A172 (cell line): Measurements from ENCODE around the gene EHMT1. TPM values are rescaled to one million over a fixed set of nuclear protein-coding genes. Genes with fewer than 3 reads are reported as not detected.

Source experiments
- DNase-seq: peaks from one replicate; pipeline ENCODE4 v3.0.0-alpha.2; 2015; ENCODE audit warnings: low spot score
- total RNA-seq: library from RNA; depleted of rRNA; stranded (reverse); fragments of >200 nt; shearing (Covaris generic); gene quantifications from 2 replicates; pipeline ENCODE4 v1.2.3, GENCODE V29; 2014

Gene EHMT1
- total RNA-seq, 1 experiment from 2014 or later, result 54.7 TPM

DNA sequence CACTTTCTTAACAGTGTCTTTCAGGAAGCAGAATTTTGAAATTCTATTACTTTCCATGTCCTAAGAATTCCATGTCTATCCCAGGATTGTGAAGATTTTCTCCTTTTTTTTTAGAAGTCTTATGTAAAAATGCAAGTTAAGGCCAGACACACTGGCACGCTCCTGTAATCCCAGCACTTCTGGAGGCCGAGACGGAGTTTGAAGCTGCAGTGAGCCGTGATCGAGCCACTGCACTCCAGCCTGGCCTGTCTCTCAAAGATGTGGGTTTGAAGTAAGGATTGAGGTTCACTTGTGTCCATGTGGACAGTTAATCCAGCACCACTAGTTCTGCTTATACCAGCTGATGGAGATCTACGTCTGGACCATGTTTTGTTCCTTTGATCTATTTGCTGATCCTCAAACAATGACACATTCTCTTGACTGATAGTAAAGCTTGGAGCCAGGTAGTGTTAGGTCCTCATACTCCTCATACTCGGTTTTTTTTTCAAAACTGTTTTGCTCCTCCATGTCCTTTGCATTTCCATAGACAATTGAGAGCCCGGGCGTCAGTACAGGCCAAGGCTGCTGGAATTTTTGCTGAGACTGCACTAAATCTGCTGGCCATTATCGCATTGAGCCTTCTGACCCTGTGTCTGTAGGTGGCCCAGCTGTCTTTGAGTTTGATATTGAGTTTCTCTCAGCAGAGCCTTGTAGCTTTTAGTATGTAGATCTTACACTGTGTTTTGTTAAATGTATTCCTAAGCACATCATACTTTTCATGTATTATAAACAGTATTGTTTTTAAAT is 205.4 kb downstream of the EHMT1 start:
- DNase-seq, result no peak

DNA sequence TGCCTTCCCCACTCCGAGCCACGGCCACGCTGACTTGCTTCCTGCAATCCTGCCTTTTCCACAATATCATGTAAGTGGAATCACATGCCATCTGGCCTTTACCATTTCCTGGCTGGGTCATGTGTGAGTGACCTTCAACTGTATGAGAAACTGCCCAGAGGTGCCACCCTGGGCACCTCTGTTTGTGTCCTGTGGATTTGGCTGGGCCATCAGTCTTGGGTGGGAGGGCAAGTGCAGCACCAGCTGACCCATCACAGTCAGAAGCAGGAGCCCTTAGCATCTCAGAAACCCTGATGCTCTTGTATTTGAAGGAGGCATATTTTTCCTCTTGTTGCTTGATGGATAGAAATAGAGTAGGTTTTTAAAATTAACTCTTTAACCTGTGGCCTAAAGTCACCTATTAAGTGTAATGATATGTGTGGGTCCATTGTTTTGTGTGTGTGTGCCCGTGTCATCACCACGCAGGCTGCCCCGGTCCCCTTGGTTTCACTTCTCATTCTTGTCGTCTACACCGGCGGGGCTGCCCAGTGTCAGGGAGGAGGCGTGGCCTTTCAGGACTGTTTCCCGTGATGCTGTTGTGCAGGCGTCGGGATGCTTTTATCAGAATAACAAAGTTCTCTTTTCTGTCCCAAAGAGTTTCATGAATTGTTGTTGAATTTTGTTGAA is 206.7 kb downstream of the EHMT1 start:
- DNase-seq, result no peak

DNA sequence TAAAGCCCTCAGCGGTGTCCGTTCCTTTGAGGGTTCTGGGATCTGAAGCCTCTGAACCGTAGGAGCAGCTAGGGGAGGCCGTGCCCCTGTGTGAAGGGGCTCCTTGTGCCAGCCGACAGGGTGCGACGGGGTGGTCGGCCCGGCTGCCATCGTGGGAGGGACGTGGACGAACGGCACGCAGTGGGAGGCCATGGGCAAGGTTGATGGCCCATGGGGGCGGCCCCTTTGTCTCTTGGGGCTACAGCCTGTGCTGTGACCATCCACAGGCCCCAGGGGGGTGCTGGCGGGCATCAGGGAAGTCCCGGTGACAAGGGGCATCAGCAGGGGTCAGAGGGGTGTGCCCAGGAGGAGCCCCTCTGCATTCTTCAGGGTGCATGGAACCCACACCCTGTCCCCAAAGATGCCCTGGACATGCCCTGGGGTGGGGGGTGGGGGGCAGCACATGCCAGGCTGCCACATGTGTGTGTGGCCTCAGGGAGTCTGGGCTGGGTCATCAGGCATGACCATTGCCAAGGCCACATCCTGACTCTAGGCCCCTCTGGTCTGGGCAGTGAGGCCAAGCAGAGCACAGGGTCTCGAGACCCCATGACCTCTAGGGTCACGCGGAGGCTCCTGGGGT is 209.2 kb downstream of the EHMT1 start:
- DNase-seq, result no peak

DNA sequence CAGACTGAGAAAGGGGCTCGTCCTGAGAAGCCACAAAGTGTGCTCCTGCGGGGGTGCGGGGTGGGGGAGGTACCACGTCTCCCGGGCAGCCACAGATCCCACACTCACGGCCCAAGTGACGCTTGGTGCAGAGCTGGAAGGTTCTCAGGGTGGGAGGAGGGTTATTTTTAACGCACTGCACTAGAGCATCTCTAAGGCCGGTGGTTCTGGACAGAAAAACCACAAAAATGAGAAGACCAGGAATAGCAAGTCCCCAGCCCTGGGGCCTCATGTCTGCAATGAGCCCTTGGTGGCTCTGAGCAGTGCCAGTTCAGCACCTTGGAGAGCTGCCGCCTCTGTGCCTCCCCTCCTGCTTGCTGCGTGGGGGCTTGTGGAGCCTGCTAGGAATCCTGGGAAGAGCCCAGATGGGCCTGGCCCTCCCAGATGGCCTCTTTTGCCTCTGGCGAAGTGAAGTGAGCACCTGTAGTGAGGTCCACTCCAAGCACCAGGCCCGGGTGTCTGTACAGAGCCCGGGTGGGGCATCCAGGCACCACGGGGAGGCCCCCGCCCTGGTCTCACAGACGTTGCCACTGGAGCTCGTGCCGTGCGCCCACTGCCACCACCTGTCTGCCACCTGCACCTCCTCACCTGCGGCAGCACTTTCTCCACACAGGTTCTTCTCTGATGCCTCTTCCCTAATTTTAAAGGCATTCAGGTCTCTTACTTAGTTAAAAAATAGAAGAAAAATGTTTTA is 209.9 kb downstream of the EHMT1 start:
- peak; percentile 17 for DNase-seq

DNA sequence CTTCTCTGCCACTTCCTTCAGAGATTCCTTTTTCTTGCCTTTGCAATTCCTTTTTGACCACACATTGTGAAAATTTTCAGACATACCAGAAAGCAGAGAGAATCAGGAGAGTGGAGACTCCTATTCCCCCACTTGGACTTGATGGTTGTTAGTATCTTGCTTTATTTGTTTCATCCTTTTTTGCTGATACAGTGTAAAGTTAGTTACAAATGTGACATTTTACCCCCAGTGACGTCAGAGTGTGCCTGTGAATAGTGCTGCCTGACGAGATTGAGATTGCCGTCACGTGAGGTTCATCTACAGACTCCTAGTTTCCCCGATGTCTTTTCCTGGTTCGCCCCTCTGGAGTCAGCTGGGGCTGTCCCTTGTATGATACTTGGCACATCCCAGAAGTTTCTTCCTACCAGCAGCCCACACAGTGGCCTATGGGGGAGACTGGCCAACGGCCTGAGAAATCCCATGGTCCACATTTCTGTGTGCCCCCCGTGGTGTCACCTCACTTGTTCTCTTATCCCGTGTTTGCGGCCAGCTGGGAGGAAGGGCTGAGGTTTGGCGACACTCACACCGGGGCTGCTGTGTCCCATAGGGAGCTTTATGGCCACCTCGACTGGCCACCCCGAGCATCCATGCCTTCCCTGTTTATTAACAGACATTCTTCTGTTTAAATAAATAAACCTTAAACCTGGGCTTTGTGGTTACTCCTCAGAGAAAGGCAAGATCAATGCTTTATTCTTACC is 210.6 kb downstream of the EHMT1 start:
- no peak for DNase-seq

DNA sequence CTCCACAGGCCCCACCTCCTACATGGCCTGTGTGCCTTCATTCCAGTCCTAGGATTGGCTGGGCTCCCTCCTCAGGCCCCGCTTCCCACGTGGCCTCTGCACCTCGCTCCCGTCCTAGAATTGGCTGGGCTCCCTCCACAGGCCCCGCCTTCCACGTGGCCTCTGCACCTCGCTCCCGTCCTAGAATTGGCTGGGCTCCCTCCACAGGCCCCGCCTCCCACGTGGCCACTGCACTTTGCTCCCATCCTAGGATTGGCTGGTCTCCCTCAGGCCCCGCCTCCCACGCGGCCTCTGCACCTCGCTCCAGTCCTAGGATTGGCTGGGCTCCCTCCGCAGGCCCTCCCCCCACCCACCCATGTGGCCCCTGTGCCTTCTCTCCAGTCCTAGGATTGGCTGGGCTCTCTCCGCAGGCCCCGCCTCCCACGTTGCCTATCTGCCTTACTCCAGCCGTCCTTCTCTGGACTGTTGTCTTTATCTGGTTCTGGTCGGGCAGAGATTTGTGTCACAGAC is 213.4 kb downstream of the EHMT1 start:
- DNase-seq, result no peak

DNA sequence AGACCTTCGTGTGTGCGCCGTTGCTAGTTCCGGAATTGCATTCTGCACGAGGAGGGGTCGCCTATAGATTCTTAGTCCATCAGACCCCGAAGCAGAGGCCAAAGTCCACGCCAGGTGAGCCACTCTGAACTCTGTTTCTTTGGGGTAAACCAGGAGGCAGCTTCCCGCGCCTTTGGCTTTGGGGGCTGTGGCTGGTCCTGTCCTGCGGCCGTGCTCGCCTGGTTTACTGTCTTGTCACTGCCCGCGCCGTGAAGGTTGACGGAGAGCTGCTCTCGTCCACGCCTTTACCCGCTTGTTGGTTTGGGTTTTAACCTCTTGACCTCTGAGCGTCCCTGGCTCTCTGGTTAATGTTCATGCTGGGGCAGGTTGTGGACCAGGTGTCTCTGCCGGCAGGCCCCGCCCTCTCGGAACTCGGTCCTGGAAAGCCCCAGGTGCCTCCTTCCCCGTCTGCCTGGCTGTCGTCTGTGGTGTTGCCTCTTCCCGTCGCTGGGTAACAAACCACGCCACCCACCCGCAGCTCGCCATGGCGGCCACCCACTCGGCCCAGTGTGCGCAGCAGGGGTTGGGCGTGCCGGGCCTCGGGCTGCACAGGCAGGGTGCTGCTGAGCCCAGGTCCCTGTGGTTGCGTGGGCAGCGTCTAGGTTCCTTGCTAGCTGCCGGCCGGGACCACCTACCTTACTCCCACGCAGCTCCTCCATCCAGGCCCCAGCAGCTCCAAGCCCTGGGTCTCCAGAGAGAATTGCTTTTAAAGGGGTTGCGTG is 214.2 kb downstream of the EHMT1 start:
- no peak for DNase-seq

DNA sequence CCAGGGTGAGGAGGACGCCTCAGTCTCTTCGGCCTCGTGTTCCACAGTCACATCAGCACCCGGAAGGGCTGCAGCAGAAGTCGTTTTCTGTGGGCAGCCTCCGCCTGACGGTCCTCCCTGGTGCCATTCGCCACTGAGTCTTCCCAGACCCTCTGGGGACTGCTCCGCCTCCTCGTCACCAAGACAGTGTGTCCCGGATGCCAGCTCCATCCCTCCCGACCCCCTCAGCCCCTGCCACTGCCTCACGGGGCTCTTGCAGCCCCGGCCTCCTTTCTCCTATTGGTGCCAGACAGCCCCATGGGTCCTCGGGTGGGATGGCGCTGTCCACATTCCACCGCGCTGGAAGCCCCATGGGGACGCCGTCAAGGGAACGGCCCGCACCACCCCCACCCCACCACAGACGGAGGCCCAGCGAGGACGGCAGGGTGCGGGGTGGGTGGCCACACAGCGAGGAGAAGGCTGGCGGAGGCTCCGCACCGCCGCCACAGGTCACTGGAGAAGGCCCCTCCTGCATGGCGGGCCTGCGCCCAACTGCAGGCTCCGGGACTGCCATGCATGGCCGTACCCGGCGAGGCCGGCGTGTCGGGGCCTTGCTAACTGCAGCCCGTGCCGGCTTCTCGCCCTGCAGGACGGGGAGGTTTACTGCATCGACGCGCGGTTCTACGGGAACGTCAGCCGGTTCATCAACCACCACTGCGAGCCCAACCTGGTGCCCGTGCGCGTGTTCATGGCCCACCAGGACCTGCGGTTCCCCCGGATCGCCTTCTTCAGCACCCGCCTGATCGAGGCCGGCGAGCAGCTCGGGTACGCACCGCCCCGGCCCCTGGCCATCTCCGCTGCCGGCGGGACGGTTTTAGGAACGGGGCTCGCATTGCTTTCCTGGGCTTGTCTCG is 215.2 kb downstream of the EHMT1 start:
- no peak for DNase-seq

DNA sequence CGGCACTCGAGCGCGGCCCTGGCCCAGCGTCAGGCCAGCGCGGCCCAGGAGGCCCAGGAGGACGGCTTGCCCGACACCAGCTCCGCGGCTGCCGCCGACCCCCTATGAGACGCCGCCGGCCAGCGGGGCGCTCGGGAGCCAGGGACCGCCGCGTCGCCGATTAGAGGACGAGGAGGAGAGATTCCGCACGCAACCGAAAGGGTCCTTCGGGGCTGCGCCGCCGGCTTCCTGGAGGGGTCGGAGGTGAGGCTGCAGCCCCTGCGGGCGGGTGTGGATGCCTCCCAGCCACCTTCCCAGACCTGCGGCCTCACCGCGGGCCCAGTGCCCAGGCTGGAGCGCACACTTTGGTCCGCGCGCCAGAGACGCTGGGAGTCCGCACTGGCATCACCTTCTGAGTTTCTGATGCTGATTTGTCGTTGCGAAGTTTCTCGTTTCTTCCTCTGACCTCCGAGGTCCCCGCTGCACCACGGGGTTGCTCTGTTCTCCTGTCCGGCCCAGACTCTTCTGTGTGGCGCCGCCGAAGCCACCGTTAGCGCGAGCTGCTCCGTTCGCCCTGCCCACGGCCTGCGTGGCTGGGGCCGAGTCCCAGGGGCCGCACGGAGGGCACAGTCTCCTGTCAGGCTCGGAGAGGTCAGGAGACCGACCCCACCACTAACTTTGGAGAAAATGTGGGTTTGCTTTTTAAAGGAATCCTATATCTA is 216.2 kb downstream of the EHMT1 start:
- DNase-seq, result no peak

DNA sequence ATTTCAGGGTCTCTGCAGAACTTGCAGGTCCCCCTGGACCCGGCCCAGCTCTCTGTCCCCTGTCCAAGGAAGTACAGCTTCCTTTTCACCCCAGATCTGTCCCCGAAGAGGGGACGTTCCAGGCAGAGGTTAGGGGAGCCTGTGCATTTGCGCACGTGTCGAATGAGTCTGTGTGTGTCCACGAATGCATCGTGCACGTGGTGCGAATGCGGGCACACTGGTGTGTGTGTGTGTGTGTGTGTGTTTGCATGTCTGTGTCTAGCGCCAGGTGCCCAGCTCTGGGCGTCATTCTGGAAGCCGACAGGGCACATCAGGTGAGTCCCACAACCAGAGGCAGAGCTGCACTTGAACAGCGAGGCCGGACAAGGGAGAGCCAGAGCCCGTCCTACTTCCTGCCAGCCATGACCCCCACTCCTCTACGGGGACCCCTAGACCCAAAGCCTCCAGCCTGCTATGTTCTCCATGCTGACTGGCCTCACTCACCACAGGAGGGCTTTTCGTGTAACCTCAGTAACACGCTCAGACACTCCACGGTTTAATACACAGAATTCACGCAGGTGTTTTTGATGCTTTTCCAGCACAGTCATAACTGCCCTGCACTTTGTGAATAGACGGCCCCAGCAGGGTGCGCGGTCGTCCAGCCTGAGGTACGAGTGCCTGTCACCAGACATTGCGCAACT is 217.5 kb downstream of the EHMT1 start:
- DNase-seq, result no peak

DNA sequence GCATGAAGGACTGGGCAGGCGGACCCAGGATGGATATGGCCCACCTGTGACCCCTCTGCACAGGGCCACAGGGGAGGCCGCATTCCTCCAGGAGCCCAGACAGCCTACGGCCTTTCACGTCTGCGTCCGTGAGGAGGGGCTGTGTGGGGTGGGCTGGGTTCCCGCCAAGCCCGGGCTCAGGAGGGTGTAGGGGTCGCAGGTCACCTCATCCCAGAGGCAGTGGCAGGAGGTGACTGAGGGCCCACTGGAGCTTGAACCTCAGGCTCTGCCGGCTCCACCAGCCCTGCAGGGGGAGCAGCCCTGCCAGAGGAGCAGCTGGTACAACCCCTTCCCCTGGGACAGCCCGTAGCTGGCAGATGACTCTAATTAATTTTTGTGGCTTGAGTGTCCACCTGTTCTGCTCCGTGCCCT is 218.0 kb downstream of the EHMT1 start:
- DNase-seq, result no peak

DNA sequence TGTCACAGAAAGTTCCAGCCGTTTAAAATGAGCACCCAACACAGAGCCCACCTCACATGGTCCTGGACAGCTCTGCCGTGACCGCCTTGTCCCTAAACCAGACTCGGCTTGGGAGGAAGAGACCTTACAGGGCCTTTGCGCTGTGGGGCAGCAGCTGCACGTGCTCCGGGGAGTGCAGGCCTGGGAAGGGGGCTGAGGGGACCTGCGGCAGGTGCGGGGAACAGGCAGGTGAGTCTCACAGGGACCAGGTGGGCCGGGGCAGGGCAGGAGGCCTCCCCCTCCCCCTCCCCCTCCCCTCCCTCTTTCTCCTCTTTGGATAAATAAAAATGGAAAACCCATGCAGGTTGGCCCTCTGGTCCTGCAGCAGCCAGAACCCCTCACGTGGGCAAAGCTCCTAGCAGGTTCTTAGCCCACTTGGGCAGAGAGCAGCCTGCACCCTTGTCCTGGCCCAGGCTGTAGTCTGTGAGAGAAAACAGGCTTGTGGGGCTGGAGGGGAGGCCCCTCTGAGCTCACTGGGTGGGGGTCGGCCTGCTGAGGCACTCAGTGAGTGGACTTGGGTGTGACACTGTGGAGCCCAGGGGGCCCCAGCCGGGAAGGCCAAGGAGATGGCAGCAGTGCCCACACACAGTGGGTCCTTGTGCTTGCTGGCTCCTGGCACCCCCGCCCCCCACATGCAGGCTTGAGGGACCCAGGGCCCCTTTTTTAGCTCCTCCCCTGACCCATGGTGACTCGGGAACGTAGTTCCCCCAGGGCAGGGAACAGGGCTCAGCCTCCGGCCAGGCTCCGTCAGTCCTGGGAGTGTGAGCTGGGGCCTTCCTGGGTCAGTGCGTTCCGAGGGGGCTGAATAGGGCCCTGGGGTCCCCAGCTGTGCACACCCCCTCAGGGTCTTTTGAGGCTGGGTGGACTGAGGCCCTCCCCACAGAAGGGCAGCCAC is 218.8 kb downstream of the EHMT1 start:
- no peak for DNase-seq

DNA sequence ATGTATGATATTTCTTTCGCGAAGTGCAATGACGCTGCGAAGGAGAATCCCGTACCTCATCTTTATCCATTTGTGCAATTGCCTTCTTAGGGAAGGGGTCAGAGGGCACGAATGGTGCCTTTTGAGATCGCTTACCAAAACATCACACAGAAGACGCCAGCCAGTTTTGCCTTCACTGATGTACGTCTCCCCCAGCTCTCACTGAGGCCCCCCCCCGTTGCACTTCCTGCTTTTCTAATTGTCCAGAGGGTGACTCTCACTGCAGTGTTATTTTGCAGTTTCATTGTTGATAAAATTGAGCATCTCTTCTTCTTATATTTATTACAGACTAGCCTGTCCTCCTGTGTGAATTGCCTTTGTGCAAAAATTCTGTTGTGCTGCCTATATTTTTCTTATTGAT is 219.8 kb downstream of the EHMT1 start:
- DNase-seq, result no peak

DNA sequence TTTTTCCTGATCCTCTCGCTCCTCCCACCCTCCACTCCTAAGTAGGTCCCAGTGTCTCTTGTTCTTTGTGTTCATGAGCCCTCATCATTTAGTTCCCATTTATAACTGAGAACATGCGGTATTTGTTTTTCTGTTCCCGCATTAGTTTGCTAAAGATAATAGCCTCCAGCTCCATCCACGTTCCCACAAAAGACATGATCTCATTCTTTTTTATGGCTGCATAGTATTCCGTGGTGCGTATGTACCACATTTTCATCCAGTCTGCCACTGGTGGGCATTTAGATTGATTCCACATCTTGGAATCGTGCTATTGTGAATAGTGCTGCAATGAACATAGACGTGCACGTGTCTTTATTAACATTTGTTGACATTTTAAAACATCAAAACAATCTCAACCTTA is 224.6 kb downstream of the EHMT1 start:
- DNase-seq, result no peak

DNA sequence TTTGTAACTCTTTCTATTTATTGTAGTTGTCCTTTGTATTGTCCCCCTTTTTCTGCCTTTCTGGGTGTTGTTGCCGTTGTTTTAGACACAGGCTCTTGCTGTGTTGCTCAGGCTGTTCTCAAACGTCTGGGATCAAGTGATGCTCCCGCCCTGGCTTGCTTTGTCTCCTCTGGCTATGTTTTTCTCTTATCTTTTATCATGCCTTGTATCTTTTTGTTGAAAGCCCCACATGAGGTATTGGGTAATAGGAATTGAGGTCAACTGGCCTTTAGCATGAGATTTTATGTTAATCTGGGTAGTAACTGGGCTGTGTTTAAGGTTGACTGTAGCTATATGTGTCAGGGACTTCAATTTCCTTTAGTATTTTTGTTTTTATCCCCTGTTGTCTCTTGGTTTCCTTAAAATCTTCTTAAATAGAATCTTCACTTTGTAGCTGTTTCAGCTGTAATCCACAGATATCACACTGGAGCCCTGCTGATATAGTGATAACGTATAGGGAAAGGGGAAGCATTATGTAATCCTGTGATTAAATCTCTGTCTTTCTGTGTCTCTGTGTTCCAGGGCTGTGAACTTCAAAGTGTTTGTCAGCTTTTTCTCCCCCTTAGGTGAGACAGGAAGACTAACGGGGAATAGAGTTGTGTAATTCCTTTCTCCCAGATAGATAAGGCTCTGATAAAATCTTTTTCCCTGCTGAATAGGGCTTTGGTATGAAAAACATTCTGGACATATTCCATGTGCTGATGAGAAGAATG is 232.9 kb downstream of the EHMT1 start:
- DNase-seq, result no peak

DNA sequence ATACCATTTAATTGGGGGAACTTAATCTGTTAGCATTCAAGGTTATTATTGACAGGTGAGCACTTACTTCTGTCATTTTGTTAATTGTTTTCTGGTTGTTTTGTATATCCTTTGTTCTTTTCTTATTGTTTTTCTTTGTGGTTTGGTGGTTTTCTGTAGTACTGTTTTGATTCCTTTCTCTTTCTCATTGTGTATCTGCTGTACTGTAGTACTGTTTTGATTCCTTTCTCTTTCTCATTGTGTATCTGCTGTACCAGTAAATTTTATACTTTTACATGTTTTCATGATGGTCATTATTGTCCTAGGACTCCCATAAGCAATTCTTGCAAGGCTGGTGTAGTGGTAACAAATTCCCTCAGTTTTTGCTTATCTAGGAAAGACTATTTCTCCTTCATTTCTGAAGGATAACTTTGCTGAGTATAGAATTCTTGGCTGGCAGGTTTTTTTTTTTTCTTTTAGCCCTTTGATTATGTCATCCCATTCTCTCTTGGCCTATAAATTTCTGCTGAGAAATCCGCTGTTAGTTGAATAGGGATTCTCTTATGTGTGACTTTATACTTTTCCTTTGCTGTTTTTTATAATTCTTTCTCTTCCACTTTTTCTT is 234.7 kb downstream of the EHMT1 start:
- DNase-seq, result no peak
